KOPT-K1 (cell line): ENCODE data around the gene SDC3.

ENCODE experiments used
- H3K27ac ChIP-seq: fragments of 200-600 bp; sonication (generic); 2 replicates; pipeline ENCODE4 v1.5.1; 2016; ENCODE audit warnings: antibody characterized with exemption, mild to moderate bottlenecking, low read depth, low read length; ENCODE audit not compliant: poor library complexity, severe bottlenecking
- H3K36me3 ChIP-seq: fragments of 200-600 bp; sonication (generic); 2 replicates; pipeline ENCODE4 v1.5.1; 2017; ENCODE audit warnings: antibody characterized with exemption, mild to moderate bottlenecking, low read length, moderate library complexity; ENCODE audit not compliant: insufficient read depth
- H3K9me3 ChIP-seq: fragments of 200-600 bp; sonication (generic); 2 replicates; pipeline ENCODE4 v1.5.1; 2017; ENCODE audit warnings: antibody characterized with exemption, low read length, mild to moderate bottlenecking; ENCODE audit not compliant: insufficient read depth, poor library complexity, severe bottlenecking

Gene SDC3

DNA sequence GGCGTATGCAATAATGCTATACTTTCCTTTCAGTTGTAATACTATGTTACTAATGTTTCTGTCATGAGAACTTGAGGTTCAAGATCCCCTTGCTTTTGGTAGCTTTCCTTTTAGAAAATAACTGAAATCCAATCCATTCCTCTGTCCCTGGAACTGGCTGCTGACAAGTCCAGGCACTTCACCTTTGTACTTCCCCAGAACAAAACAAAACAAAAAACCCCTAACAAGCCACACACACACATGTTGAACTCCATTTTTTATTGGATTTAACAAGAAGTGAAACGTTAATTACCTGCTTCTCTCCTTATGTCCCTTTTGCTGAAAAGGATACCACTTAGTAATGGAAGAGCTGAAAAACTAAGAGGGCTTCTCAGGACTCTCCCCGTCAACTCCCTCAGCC is 26.1 kb upstream of the SDC3 start:
- Histone ChIP-seq H3K36me3 (peaks cover 83% of the 10 kb centered on the region), H3K9me3 (no peaks in the 10 kb centered on the region), H3K27ac (no peak overlapping the region)

DNA sequence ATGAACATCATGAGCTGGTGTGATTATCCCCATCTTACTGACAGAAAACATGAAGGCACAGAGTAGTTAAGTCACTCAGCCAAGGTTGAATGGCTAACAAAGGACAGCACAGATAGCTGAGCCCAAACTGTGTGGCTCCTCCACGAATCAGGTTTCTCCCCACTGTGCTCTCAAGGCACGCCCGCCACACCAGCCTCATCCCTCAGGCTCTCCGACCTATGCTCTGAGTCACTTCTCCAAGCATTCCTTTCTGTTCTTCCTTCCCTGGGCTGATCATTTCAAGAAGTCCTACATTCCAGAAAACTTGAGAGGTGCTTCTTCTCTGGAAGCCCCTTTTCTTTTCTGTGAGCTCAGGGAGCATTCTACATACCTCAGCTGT is 25.3 kb upstream of the SDC3 start:
- Histone ChIP-seq H3K27ac (no peak overlapping the region), H3K36me3 (peaks cover 75% of the 10 kb centered on the region)

DNA sequence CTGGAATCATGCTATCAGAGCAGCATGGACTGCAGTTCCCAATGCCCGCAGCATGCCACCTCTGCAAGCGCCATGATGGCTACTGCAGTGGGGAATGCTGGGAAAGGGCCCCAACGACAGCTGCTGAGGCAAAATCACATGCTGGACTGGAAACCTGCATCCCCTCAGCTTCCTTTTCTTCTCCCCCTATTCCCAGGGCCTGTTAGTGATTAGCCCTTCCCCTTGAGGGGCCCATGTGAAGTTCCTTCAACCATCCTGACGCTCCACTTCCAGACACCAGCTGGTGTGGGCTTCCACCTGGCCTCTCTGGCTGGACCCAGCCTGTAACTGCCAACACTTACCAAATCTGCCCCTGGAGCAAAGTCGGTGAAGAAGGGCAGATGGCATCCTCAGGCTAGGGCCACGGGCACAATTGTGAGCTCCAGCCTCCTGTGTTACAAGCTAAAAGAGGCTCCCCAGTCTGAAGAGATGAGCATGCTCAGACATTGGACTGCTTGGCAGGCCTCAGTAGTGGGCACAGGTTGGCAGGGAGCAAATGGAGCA is 22.1 kb upstream of the SDC3 start:
- Histone ChIP-seq H3K27ac (no peak overlapping the region), H3K36me3 (peaks cover 46% of the 10 kb centered on the region), H3K9me3 (no peaks in the 10 kb centered on the region)

More for the DNA sequence above, 25.3 kb upstream of the SDC3 start:
- no peaks in the 10 kb centered on the region for H3K9me3 ChIP-seq

DNA sequence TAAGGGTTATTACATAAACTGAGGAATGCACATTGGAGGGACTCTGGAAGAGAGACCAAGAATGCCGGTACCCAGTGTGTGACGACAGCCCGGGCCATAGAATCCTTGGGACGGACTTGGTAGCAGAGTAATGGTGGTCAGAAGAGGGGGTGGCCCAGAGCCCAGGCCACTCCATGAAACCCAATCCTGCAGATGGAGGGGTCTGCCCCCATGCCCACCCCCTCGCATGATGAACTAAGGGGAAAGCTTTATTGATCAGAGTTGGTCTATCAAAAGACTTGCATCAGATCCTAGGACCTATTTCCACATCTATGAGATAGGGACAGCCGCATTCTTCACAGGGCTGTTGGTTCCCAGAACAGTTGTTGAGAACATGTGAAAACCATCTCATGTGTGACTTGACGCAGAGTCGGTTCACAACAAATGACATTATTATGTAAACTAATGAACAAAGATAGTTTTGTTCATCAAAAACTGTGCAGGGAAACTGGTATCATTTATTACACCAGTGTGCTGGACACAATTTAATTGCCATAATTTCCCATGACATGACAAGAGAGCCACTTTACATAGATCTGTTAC is 21.5 kb upstream of the SDC3 start:
- no peaks in the 10 kb centered on the region for H3K9me3 ChIP-seq
- no peak overlapping the region for H3K27ac ChIP-seq
- peaks cover 40% of the 10 kb centered on the region for H3K36me3 ChIP-seq

DNA sequence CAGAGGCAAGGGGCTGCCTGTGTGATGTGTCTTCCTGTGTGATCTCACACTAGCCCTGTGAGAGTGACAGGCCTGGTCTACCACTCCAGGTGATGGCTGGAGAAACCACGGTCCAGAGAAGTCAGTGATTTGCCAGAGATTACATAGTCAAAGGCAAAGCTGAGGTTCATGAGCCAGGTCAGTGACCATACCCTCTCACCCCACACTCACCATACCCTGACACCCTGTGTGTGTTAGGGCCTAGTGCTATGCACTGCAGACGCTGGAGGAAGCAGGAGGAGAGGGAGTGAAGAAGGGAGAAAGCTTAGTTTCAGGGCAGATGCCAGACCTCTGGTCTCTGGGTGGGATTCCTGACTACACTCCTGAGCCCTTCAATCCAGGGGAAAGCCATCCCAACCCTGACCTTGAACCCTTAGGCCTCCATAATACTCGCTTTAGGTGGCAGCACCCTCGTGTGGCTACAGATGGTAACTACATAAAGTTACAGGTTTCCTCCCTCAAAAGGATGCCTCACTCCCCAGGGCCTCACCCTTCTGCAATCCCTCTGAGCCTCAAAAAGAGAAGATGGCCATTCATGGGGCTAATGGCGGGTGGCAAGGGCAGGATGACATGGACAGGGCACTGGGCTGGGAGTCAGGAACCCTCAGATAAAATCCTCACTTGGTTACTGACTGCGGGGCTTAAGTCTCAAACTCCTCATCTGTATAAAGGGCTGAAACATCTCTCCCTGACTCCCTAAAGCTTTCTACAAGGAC is 20.8 kb upstream of the SDC3 start:
- Histone ChIP-seq H3K27ac (no peak overlapping the region), H3K36me3 (peaks cover 33% of the 10 kb centered on the region), H3K9me3 (no peaks in the 10 kb centered on the region)

DNA sequence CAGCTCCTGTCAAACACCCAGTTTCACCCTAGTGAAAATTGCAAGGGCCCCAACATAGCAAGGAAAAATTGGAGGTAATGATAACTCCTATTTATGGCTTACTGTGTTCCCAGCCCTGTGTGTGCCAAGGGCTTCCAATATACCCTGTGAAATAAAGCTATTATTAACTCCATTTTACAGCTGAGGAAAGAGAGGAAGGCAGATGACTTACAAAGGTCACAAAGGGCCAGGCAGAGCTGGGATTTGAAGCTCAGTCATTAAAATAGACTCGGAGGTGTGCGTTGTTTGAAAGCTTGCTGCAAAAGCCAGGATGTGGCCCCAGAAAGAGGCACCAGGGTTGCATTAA is 20.2 kb upstream of the SDC3 start:
- no peaks in the 10 kb centered on the region for H3K9me3 ChIP-seq
- no peak overlapping the region for H3K27ac ChIP-seq
- peaks cover 27% of the 10 kb centered on the region for H3K36me3 ChIP-seq

DNA sequence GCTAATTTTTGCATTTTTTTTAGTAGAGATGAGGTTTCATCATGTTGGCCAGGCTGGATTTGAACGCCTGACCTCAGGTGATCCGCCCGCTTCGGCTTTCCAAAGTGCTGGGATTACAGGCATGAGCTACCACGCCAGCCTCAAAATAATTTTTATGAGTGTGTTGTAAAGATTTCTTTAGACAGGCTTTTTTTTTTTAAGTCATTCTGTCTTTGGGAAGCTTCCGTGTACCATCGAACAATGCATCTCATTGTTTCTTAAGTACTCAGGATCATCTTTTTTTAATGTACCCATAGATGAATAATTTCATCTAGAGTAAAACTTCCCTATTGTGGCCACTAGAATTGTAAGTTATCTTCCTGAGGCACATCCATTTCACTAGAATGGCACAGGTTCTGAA is 19.6 kb upstream of the SDC3 start:
- Histone ChIP-seq H3K27ac (no peak overlapping the region), H3K36me3 (peaks cover 21% of the 10 kb centered on the region), H3K9me3 (no peaks in the 10 kb centered on the region)

DNA sequence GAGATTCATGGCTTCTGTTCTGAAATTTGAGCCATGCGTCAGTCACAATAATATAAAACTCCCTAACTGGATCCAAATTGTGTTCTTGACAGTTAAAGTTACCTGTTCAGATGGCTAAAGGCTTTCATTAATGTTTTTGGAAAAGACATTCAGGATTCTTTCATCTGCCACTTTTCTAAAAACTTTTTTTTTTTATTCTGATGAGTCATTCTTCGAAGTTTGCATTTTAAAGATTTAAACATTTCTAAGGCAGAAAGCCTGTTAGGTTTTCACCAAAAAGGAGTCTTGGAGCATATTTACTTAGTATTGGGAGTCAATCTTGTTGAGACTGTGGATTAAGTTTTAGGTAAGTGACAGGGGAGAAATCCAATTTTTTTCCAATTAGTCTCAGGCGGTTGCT is 18.9 kb upstream of the SDC3 start:
- H3K27ac ChIP-seq = no peak overlapping the region
- no peaks in the 10 kb centered on the region for H3K9me3 ChIP-seq
- H3K36me3 ChIP-seq = peaks cover 15% of the 10 kb centered on the region

DNA sequence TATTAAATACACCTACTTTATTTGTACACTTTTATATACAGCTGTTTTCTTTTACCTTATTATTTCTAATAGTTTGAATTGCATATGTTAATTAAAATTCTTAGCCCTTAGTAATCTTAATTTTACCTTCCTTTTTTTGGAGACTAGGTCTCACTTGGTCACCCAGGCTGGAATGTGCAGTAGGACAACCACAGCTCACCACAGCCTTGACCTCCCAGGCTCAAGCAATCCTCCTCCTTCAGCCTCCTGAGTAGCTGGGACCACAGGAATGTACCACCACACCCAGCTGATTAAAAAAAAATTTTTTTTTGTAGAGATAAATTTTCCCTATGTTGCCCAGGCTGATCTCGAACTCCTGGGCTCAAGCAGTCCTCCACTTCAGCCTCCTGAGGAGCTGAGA is 15.0 kb upstream of the SDC3 start:
- Histone ChIP-seq H3K27ac (no peak overlapping the region), H3K36me3 (no peaks in the 10 kb centered on the region), H3K9me3 (no peaks in the 10 kb centered on the region)

DNA sequence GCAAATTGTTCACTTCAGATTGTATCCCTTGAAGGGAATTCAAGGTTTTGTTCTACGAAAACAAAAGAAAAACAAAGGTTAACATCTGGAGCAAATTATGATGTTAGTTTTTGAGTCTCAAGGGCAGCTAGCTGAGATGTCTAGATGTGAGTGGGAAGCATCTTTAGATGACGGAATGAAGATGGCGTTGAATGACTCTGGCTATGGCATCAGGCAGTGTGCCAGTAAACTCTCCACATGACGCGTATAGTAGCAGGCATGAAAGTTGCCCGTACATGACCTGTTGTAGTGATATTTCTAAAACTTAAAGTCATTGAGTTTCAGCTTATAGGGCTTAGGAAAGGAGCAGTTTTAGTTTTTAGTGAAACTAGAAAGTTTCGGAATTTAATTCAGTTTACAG is 12.3 kb upstream of the SDC3 start:
- no peak overlapping the region for H3K27ac ChIP-seq
- H3K9me3 ChIP-seq = no peaks in the 10 kb centered on the region
- H3K36me3 ChIP-seq = no peaks in the 10 kb centered on the region

DNA sequence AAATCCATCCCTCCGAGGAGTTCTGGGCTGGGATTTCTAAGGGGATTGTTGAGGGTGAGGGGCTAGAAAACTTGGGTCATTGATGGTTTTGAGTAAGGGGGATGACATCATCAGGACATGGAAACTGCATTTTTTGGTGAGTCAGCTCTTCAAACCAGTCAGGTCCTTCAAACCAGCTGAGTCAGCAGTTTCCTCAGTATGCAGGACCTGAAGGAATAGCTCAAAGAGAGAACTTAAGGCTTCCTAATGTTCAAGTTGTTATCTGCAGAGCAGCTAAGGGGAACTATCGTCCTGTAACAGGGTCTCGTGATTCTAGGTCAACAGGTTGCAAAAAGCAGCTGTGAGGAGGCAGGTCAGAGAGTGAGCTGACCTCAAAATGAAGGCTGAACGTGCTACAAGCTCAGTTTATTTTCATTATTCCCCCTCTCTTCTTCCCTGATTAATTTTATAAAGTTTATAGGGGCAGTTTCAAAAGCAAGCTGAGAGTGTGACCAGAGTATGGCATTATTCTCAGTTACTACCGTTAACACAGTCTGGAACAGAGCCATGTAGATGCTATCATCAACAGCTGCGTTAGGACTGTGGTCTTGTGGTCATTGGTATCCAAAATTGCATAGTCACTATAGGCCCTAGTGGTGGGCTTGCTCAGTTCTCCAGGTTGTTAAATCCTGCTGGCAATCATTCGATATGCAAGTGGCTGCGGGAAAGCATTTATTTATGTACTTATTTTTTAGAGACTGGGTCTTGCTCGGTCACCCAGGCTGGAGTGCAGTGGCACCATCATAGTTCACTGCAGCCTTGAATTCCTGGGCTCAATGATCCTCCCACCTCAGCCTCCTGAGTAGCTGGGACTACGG is 10.7 kb upstream of the SDC3 start:
- Histone ChIP-seq H3K9me3 (no peaks in the 10 kb centered on the region), H3K36me3 (no peaks in the 10 kb centered on the region), H3K27ac (no peak overlapping the region)

DNA sequence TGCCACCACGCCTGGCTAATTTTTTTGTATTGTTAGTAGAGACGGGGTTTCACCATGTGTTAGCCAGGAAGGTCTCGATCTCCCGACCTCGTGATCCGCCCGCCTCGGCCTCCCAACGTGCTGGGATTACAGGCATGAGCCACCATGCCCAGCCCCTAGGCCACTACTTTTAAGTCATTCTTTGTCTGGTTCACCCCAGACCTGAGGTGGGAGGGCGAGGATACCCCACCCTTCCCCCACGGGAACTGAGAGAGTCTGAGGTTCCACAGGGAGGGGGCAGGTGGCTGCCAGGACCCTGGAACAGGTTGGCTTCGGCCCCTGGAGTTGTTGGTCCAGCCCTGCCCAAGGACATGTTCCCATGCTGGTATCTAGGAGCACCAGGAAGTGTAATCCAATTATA is 7.7 kb upstream of the SDC3 start:
- H3K36me3 ChIP-seq = no peaks in the 10 kb centered on the region
- no peaks in the 10 kb centered on the region for H3K9me3 ChIP-seq
- H3K27ac ChIP-seq = no peak overlapping the region

DNA sequence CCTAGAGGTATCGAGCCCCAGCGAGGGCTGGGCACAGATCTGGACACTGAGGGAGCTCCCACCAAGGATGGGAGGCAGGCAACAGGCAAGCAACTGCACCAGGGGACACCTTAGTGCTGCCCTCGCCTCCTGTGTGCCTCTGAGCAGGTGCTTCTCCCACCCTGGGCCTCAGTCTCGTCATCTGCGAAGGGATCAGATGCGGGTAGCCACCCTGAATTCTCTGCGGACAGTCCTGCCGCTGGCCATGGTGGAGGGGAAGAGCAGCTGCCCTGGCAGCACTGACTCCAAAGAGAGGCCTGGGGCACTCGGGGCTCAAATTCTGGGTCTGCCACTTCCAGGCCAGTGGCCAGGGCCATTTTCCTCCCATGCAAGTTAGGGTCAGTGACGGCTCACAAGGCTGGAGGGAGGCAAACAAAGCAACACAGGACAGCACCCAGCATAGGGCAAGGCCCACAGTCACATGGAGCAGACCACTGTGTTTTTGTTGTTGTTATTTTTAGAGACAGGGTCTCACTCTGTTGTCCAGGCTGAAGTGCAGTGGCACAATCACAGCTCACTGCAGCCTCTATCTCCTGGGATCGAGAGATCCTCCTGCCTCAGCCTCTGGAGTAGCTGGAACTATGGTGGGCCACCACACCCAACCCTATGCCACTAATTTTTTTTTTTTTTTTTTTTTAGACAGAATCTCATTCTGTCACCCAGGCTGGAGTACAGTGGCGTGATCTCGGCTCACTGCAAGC is 7.1 kb upstream of the SDC3 start:
- Histone ChIP-seq H3K27ac (no peak overlapping the region), H3K9me3 (no peaks in the 10 kb centered on the region), H3K36me3 (no peaks in the 10 kb centered on the region)

DNA sequence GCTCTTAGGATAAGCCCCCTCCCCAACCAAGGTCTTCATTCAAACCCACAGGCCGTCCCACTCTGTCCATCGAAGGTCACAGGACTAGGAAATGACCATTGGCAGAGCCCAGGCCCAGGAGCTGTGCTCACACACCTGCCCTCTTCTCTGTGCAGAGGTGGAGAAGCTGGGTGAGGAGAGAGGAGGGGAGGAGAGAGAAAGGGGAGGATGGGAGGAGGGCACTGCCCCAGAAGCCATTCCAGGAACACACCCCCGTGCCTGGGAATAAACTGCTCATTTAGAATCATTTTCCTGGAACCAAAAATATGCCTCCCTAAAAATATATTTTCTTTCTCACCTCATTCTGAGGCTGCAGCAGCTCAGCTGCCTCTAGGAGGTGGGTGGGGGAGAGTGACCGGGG is 6.4 kb upstream of the SDC3 start:
- Histone ChIP-seq H3K27ac (no peak overlapping the region), H3K9me3 (no peaks in the 10 kb centered on the region), H3K36me3 (no peaks in the 10 kb centered on the region)

DNA sequence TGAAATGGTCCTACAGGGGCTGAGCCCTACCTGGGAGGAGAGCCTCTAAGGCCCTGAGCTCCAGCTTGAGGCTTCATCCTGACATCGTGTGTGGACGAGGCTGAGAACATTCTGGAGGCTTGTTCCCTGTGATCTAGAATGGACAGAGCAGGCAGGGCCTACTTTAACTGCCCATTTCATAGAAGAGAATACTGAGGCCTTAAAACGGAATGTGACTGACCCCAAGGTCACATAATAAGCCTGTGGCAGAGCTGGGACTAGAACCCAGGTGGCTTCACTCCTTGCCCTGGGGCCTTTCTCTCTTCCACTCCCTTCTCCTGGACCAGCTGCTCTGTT is 6.0 kb upstream of the SDC3 start:
- Histone ChIP-seq H3K9me3 (no peaks in the 10 kb centered on the region), H3K27ac (no peak overlapping the region), H3K36me3 (no peaks in the 10 kb centered on the region)
